Amygdala (tissue), 56 donors: Measurements from ENCODE around the gene ESRRB.
"Not testable (repeated sequence)": the region's sequence is repeated elsewhere in the genome, so short reads cannot be mapped to it uniquely, and the experiment has no call there.

Experiments
- DNase-seq, 56 donors: peaks; one replicate each; lab custom pipeline; 2025; lab: John Stamatoyannopoulos, UW

ESRRB gene

DNA sequence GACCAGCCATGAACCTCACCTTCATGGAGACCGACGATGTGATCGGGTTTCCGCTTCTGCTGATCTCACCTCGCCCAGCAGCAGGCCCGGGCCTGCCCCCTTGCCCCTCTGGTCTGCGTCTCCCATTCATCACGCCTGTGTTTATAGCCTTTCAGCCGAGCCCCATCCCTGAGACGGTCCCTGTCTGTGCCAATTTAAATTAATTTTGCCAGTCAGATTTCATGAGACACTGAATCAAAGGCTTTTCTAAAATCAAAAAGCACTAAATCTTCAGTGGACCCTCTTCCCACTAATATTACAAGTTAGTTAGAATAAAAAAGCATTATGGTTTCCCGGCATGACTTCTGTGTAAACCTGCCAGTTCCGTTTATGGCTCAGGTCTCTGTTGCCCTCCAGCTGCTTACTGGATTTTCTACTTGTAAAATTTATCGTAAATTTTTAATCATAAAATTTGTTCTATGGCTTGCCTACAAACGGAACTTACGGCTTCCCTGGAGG, 155.9 kb downstream of the ESRRB start:
- no peak for DNase-seq

DNA sequence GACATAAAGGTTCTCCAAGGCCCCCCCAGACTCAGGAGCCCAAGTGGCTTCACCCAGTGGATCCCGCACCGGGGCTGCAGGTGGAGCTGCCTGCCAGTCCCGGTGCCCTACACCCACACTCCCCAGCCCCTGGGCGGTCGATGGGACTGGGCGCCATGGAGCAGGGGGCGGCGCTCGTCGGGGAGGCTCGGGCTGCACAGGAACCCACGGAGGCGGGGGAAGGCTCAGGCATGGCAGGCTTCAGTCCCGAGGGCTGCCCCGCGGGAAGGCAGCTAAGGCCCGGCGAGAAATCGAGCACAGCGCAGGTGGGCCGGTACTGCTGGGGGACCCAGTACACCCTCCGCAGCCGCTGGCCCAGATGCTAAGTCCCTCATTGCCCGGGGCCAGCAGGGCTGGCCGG, 160.7 kb downstream of the ESRRB start:
- not testable (repeated sequence) for DNase-seq

DNA sequence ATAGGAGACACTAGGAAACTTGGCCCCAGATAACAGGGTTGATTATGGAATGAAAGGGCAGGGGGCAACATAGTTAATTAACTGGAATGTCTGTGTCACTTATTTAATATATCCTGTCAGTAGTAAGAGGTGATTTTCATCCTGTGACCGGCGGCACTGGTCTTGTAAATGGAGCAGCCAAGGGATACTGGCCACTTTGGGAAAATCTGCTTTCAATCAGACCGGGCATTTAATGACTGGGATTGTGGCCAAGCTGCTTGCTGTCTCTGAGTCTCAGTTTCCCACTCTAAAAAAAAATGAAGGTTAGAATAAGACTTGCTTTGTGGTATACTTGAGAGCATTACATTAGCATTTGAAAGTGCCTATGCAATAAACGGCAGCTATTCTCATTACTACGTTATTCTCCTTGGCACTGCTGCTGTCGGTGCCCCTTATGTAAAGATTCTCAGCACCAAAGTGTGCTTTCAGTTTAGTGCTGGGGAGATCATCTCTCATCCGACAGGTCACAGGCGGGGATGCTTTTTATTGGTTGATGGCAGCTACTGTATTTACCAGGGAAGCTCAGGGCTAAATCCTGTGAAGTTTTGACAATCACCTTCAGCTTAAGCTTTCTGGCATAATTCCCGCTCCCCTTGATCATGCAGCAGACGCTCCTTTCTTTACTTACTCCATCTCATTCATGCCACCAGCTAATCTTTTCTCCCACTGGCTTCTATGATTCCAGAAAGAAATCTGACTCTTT, 162.1 kb downstream of the ESRRB start:
- no peak for DNase-seq

DNA sequence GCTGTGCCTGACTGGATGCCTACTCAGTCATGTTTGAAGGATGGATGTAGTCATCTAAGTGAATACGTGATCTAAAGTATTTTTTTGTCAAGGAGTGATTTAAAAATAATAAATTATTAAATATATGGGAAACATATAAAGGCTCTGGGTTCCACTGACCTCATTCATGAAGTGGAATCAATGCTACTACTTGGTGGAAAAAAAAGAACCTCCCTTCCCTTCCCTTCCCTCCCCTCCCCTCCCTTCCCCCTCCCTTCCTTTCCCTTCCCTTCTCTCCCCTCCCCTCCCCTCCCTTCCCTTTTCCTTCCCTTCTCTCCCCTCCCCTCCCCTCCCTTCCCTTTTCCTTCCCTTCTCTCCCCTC, 162.7 kb downstream of the ESRRB start:
- DNase-seq: no peak

DNA sequence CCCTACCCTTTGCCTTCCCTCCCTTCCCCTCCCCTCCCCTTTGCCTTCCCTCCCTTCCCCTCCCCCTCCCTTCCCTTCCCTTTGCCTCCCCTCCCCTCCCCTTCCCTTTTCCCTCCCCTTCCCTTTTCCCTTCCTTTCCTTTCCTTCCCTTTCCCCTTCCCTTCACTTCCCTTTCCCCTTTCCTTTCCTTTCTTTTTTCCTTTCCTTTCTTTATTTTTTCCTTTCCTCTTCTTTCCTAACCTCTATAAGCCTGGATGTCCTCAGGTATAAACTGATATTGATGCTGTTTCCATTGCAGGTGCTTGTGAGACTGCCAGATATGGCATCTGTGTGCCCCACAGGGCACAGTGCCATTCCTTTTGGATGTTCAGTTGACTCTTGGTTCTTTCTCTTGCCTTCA, 163.2 kb downstream of the ESRRB start:
- DNase-seq: no peak

DNA sequence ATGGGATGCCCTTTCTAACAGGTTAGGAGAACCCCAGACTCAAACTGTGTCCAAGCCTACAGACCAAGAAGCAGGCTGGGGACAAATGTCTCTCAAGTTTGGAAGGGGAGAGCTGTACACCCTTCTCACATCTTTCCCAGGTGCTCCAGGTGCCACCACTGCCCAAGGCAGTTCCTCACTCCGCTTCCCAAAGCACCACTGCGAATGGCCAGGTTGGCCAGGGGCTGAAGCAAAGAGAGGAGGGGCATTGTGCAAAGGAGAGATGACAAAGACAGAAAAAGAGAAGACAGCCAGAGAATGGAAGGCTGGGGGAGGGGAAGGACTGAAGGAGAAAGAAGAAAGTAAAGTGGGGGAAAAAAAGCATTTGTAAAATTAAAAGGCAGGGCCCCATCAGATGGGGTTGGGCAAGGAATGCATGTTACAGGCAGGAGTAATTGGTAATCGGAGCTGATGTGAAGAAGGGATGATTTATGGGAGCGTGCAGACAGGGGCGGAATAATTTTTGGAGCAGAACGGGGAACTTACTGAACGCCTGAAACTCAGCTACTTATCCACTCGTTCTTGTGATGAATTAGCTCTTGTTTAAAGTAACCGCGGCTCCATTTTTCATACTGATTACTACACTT, 165.8 kb downstream of the ESRRB start:
- DNase-seq: no peak

DNA sequence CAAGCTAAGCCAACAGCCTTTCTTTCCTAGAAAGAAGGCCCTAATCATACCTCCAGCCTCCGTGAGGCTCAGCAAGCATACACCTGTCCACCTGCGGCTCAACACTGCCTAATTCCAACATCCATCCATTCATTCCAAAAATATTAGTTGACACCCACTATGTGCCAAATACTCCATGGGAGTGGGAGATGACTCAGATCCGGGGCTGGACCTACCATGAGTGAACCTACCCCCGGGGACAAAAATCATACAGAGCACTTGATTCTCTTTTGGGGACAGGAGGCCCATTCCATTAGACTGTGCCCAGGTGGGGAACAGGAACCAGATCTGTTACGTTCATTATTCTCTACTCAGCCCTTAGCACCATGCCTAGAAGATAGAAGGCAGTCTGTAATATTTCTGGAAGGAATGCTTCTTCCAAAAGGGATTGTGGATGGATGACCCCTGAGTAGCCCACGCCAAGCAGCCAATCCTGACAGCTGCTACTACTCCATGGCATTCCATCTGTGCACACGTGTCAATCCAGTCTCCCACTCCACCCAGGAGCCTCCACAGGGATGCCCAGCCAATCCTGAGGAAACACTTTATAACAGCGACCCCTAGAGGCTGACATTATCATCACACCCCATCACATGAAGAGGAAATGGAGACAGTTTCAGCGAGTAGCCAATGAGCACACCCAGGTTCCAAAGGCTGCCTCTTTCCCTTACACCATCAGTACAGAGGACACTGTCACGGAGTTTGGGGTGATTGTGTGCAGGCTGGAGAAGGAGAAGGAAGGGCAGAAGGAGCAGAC, 170.7 kb downstream of the ESRRB start:
- no peak for DNase-seq

DNA sequence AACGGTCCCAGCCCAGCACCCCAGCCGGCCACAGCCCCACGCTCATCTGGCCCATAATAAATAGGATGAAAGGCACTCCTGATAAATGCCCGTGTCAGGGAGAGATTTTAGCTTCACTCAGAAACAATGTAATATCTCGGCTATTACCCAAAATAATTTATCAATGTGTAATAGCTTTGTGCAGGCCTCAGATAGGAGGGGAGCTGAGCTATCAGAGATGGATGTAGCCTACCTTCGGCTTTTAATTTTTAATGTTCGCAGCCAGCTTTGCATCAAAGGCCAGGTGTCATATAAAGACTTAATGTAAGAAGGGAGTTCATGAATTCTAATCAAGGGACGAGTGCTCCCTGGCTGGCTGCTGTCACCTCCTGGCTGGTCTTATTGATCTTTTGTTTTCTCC, 171.9 kb downstream of the ESRRB start:
- DNase-seq: no peak

DNA sequence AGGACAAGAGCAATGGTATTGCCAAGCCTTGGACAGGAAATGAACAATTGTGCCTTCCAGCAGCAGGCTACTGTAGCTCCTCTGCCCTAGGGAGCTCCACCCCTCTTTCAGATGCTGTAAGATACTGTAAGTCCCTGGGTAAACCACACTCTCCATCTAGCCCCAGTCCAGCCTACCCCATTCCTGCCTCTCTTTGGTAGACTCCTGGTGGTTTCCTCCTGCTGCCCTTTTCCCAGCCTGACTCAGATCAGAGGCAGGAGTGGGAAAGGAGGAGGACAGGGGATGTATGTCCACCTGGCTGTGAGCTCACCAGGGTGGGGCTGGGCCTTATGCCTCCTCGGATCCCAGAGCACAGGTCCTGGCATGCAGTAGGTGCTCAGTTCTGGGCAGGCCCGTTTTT, 174.6 kb downstream of the ESRRB start:
- no peak for DNase-seq

DNA sequence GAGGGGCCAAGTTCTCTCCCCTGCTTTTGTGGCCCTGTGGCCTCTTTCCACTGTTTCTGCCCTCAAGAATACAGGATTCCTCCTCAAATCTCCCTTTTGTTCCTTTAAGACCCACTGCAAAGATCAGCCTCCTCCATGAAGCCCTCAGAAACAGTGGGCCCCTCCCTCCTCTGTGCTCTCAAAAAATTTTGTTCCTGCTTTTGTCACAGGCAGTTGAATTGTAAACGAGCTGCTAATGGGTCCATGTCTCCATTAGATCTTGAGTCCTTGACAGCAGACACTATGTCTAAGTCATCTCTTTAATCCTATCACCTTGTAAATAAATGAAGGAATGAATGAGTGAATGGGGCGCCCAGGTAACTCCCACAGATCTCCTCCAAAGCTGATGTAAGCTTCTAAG, 175.2 kb downstream of the ESRRB start:
- no peak for DNase-seq
